Glutamatergic neuron (in vitro differentiated cells): Measurements from ENCODE around the gene BTRC. TPM values are rescaled to one million over a fixed set of nuclear protein-coding genes. Genes with fewer than 3 reads are reported as not detected.
A peak's percentile ranks its signal among the peaks of the same experiment; 100 is the strongest.

Experiments used
- DNase-seq: peaks from one replicate; pipeline ENCODE4 v3.0.0; 2022
- H3K27ac Mint-ChIP-seq: one replicate; pipeline ENCODE4 v1.8.0; 2020; ENCODE audit warnings: mild to moderate bottlenecking, mixed read lengths, inconsistent platforms; ENCODE audit not compliant: unreplicated experiment
- H3K27me3 Mint-ChIP-seq: one replicate; pipeline ENCODE4 v1.8.0; 2020; ENCODE audit warnings: mild to moderate bottlenecking, moderate library complexity, mixed read lengths, inconsistent platforms; ENCODE audit not compliant: unreplicated experiment
- H3K36me3 Mint-ChIP-seq: one replicate; pipeline ENCODE4 v1.8.0; 2020; ENCODE audit warnings: mild to moderate bottlenecking, mixed read lengths, inconsistent platforms; ENCODE audit not compliant: unreplicated experiment
- H3K4me1 Mint-ChIP-seq: one replicate; pipeline ENCODE4 v1.8.0; 2020; ENCODE audit warnings: mild to moderate bottlenecking, low read depth, mixed read lengths, inconsistent platforms; ENCODE audit not compliant: unreplicated experiment
- H3K4me3 Mint-ChIP-seq: one replicate; pipeline ENCODE4 v1.8.0; 2020; ENCODE audit warnings: mild to moderate bottlenecking, mixed read lengths, inconsistent platforms; ENCODE audit not compliant: unreplicated experiment
- H3K9me3 Mint-ChIP-seq: one replicate; pipeline ENCODE4 v1.8.0; 2020; ENCODE audit warnings: mild to moderate bottlenecking, moderate library complexity, mixed read lengths, inconsistent platforms; ENCODE audit not compliant: unreplicated experiment
- CTCF ChIP-seq: fragments of 200-600 bp; sonication (generic); IDR thresholded peaks from one replicate; pipeline ENCODE4 v1.5.0; 2021; ENCODE audit not compliant: partially characterized antibody, unreplicated experiment
- total RNA-seq: library from RNA; stranded (reverse); fragmentation: NEBNext Ultra II Directional; extraction: Animal tissue kit (Norgen Biotek cat#: 25700); gene quantifications from one replicate; pipeline ENCODE4 v1.2.1, GENCODE V29; 2021; ENCODE audit not compliant: unreplicated experiment

Gene BTRC
- total RNA-seq, 1 donor from 2014 or later, result 28.9 TPM

GRCh38 chr10:101464599-101464998, 110.6 kb downstream of the BTRC start:
- no peak for TF ChIP-seq CTCF
- H3K36me3 Mint-ChIP-seq, result no peaks in the 10 kb centered on the region
- H3K27me3 Mint-ChIP-seq, result no peaks in the 10 kb centered on the region
- H3K4me3 Mint-ChIP-seq, result peak overlapping the region; percentile 61
- DNase-seq, result no peak
- peak overlapping the region; percentile 78 for H3K27ac Mint-ChIP-seq
- peaks cover 3% of the 10 kb centered on the region for H3K9me3 Mint-ChIP-seq
- H3K4me1 Mint-ChIP-seq, result peaks cover 28% of the 10 kb centered on the region

GRCh38 chr10:101466016-101466912, 112.3 kb downstream of the BTRC start:
- Mint-ChIP-seq H3K36me3 (no peaks in the 10 kb centered on the region), H3K27me3 (no peaks in the 10 kb centered on the region), H3K9me3 (peaks cover 3% of the 10 kb centered on the region), H3K4me1 (peaks cover 28% of the 10 kb centered on the region), H3K4me3 (peak overlapping the region; percentile 40), H3K27ac (peak overlapping the region; percentile 82)
- no peak for TF ChIP-seq CTCF
- DNase-seq, result no peak

GRCh38 chr10:101467286-101467770, 113.4 kb downstream of the BTRC start:
- H3K4me3 Mint-ChIP-seq, result no peak overlapping the region
- no peak overlapping the region for H3K27ac Mint-ChIP-seq
- no peaks in the 10 kb centered on the region for H3K27me3 Mint-ChIP-seq
- no peak for DNase-seq
- H3K9me3 Mint-ChIP-seq, result peaks cover 3% of the 10 kb centered on the region
- peaks cover 27% of the 10 kb centered on the region for H3K4me1 Mint-ChIP-seq
- TF ChIP-seq CTCF, result peak; percentile 77
- H3K36me3 Mint-ChIP-seq, result no peaks in the 10 kb centered on the region

GRCh38 chr10:101468159-101468558, 114.2 kb downstream of the BTRC start:
- Mint-ChIP-seq H3K27me3 (no peaks in the 10 kb centered on the region), H3K27ac (no peak overlapping the region), H3K4me1 (peaks cover 27% of the 10 kb centered on the region), H3K36me3 (no peaks in the 10 kb centered on the region), H3K4me3 (no peak overlapping the region), H3K9me3 (peaks cover 3% of the 10 kb centered on the region)
- no peak for DNase-seq
- no peak for TF ChIP-seq CTCF

- DNase-seq, result no peak
- H3K9me3 Mint-ChIP-seq, result no peaks in the 10 kb centered on the region
- H3K36me3 Mint-ChIP-seq, result no peaks in the 10 kb centered on the region
- TF ChIP-seq CTCF, result no peak
- no peak overlapping the region for H3K27ac Mint-ChIP-seq
- H3K27me3 Mint-ChIP-seq, result no peaks in the 10 kb centered on the region
- H3K4me3 Mint-ChIP-seq, result no peak overlapping the region
- no peaks in the 10 kb centered on the region for H3K4me1 Mint-ChIP-seq
Observed at GRCh38 chr10:101476383-101476782, 122.4 kb downstream of the BTRC start.
